ENCODE data around the gene INAFM2.

The INAFM2 gene

GRCh38 chr15:40302981-40303380 is 20.5 kb upstream of the INAFM2 start:
- TF ChIP-seq SIN3A (IDR thresholded peaks at IDR 0.05; ENCODE audit: borderline replicate concordance, insufficient read depth, low read length) (no peak), TAF1 (IDR thresholded peaks at IDR 0.05; ENCODE audit: borderline replicate concordance, insufficient read depth, low read length) (no peak), POLR2AphosphoS5 (IDR thresholded peaks at IDR 0.05; ENCODE audit: low read depth, low read length) (no peak), REST (IDR thresholded peaks at IDR 0.05; ENCODE audit: insufficient read depth in 1 of 2, low read depth in 2 of 2, low read length in 2 of 2) (no peak), FOXP2 (optimal IDR thresholded peaks at IDR 0.05; ENCODE audit: borderline replicate concordance, extremely low read depth, extremely low read length, insufficient read depth) (no peak)

GRCh38 chr15:40303576-40303975 is 19.9 kb upstream of the INAFM2 start:
- TF ChIP-seq REST (IDR thresholded peaks at IDR 0.05; ENCODE audit: insufficient read depth in 1 of 2, low read depth in 2 of 2, low read length in 2 of 2) (no peak), TAF1 (IDR thresholded peaks at IDR 0.05; ENCODE audit: borderline replicate concordance, insufficient read depth, low read length) (no peak), FOXP2 (optimal IDR thresholded peaks at IDR 0.05; ENCODE audit: borderline replicate concordance, extremely low read depth, extremely low read length, insufficient read depth) (no peak), SIN3A (IDR thresholded peaks at IDR 0.05; ENCODE audit: borderline replicate concordance, insufficient read depth, low read length) (no peak), POLR2AphosphoS5 (IDR thresholded peaks at IDR 0.05; ENCODE audit: low read depth, low read length) (no peak)

DNA sequence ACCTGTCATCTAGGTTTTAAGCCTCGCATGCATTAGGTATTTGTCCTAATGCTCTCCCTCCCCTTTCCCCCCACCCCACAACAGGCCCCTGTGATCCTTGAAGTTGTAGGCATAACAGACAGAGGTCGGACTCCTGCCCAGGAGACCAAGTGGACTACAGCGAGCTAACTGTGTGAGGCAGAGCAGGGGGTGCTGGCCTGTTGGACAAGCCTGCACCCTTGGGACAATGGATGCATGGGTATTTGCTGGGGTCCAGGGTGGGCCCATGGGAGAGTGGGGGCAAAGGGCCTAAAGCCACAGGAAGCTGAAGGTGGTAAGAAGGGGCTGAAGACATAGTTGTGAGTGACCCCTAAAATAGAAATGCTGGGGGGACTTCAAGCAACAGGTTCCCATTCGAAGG is 18.2 kb upstream of the INAFM2 start:
- TF ChIP-seq TAF1 (IDR thresholded peaks at IDR 0.05; ENCODE audit: borderline replicate concordance, insufficient read depth, low read length), result no peak
- TF ChIP-seq POLR2AphosphoS5 (IDR thresholded peaks at IDR 0.05; ENCODE audit: low read depth, low read length), result no peak
- no peak for TF ChIP-seq REST (IDR thresholded peaks at IDR 0.05; ENCODE audit: insufficient read depth in 1 of 2, low read depth in 2 of 2, low read length in 2 of 2)
- TF ChIP-seq FOXP2 (optimal IDR thresholded peaks at IDR 0.05; ENCODE audit: borderline replicate concordance, extremely low read depth, extremely low read length, insufficient read depth), result no peak
- TF ChIP-seq SIN3A (IDR thresholded peaks at IDR 0.05; ENCODE audit: borderline replicate concordance, insufficient read depth, low read length), result no peak

DNA sequence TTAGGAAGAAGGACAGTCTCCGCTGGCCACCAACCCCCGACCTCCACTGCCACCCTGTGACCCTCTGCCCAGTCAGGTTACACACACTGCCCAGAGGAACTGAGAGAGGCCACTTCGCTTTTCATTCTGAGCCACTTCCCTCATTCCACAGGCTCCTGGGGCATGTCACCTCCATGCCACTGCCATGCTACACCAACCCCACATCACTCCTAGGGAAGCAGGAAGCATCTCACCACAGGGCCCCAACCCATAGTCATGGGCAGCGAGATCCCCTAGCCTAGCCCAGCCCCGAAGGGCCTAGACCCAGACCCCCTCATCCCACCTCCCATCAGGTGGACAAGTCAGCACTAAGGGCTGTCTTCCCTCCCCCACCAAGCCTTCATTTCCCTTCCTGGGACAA is 17.1 kb upstream of the INAFM2 start:
- TF ChIP-seq FOXP2 (optimal IDR thresholded peaks at IDR 0.05; ENCODE audit: borderline replicate concordance, extremely low read depth, extremely low read length, insufficient read depth) (no peak), REST (IDR thresholded peaks at IDR 0.05; ENCODE audit: insufficient read depth in 1 of 2, low read depth in 2 of 2, low read length in 2 of 2) (no peak), TAF1 (IDR thresholded peaks at IDR 0.05; ENCODE audit: borderline replicate concordance, insufficient read depth, low read length) (no peak), POLR2AphosphoS5 (IDR thresholded peaks at IDR 0.05; ENCODE audit: low read depth, low read length) (no peak), SIN3A (IDR thresholded peaks at IDR 0.05; ENCODE audit: borderline replicate concordance, insufficient read depth, low read length) (no peak)

DNA sequence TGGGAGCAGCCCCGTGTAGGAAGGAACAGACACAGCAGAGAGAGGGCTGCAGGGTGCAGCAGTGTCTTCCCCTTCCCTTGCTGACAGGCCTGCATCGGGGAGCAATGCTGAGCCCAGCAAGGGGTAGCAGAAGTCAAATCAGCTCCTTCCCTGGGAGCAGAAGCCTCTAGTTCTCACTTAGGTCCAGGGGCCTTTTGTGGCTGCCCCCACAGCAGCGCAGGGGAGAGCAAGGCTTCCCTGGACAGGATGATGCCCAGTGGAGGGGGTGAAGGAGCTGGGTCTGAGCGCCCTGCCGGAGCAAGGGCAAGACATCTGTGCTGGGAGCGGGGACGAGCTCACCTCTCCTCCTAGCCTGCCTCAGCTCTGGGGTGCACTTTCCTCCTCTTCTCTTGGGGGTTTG is 16.6 kb upstream of the INAFM2 start:
- TF ChIP-seq REST (IDR thresholded peaks at IDR 0.05; ENCODE audit: insufficient read depth in 1 of 2, low read depth in 2 of 2, low read length in 2 of 2) (no peak), TAF1 (IDR thresholded peaks at IDR 0.05; ENCODE audit: borderline replicate concordance, insufficient read depth, low read length) (no peak), POLR2AphosphoS5 (IDR thresholded peaks at IDR 0.05; ENCODE audit: low read depth, low read length) (no peak), SIN3A (IDR thresholded peaks at IDR 0.05; ENCODE audit: borderline replicate concordance, insufficient read depth, low read length) (no peak), FOXP2 (optimal IDR thresholded peaks at IDR 0.05; ENCODE audit: borderline replicate concordance, extremely low read depth, extremely low read length, insufficient read depth) (no peak)
